PC-9 (cell line): Measurements from ENCODE around the gene PGA3.
"Not testable (repeated sequence)": the region's sequence is repeated elsewhere in the genome, so short reads cannot be mapped to it uniquely, and the experiment has no call there.

ENCODE experiments used
- CTCF ChIP-seq: fragments of 200-600 bp; sonication (generic); conservative IDR thresholded peaks from 2 replicates; pipeline ENCODE4 v1.6.1; 2017; ENCODE audit warnings: mixed run types, antibody characterized with exemption, mild to moderate bottlenecking, moderate library complexity
- EZH2 ChIP-seq: fragments of 200-600 bp; sonication (generic); IDR thresholded peaks from 2 replicates; pipeline ENCODE4 v1.8.0; 2017; ENCODE audit warnings: antibody characterized with exemption, low read depth

GRCh38 chr11:61240288-61240687 lies 37.0 kb downstream of the PGA3 start:
- not testable (repeated sequence) for TF ChIP-seq CTCF, EZH2
